Breast epithelium (tissue), 4 donors: Measurements from ENCODE around the gene CA9. TPM values are rescaled to one million over a fixed set of nuclear protein-coding genes. Genes with fewer than 3 reads are reported as not detected.

ENCODE experiments used
- DNase-seq, 2 donors: peaks; one replicate each; pipeline ENCODE4 v3.0.0-alpha.2; 2019; ENCODE audit warnings: low spot score in 2 of 2
- H3K27ac ChIP-seq, 2 donors: fragments of 200-600 bp; sonication (generic) in 1 of 2; one replicate each; pipeline ENCODE4 v1.5.1; 2016 to 2019; ENCODE audit warnings: mild to moderate bottlenecking in 1 of 2
- H3K27me3 ChIP-seq, 2 donors: fragments of 200-600 bp; sonication (generic) in 1 of 2; one replicate each; pipeline versions ENCODE4 v1.5.1 to v1.6.0; 2017 to 2019; ENCODE audit warnings: control low read depth in 1 of 2, mild to moderate bottlenecking in 1 of 2
- H3K36me3 ChIP-seq: fragments of 200-600 bp; one replicate; pipeline ENCODE4 v1.5.1; 2019
- H3K4me1 ChIP-seq, 2 donors: fragments of 200-600 bp; sonication (generic); one replicate each; pipeline ENCODE4 v1.5.1; 2016 to 2019; ENCODE audit warnings: control low read depth in 1 of 2
- H3K4me3 ChIP-seq, 3 donors: fragments of 200-600 bp; sonication (generic); 1 replicate in 2 of 3; 2 replicates in 1 of 3; pipeline ENCODE4 v1.5.1; 2016 to 2019; ENCODE audit warnings: mild to moderate bottlenecking in 3 of 3, moderate library complexity in 2 of 3
- H3K9me3 ChIP-seq, 2 donors: fragments of 200-600 bp; sonication (generic) in 1 of 2; one replicate each; pipeline ENCODE4 v1.5.1; 2016 to 2019; ENCODE audit warnings: control low read depth in 1 of 2
- CTCF ChIP-seq, 3 donors: fragments of 450-650 bp; IDR thresholded peaks; one replicate each; pipeline ENCODE4 v1.5.1; 2016 to 2017; ENCODE audit warnings: antibody characterized with exemption in 3 of 3, mild to moderate bottlenecking in 3 of 3, moderate library complexity in 3 of 3
- POLR2A ChIP-seq: fragments of 450-650 bp; IDR thresholded peaks from one replicate; pipeline ENCODE4 v1.6.1; 2016; ENCODE audit warnings: antibody characterized with exemption, mild to moderate bottlenecking, moderate library complexity
- POLR2AphosphoS5 ChIP-seq, 3 donors: sonication (generic); formaldehyde crosslinking; IDR thresholded peaks; one replicate each; pipeline ENCODE4 v1.6.1; 2017; ENCODE audit warnings: antibody characterized with exemption in 3 of 3
- intact Hi-C: fragments of 100-400 bp; cut with DNase I; formaldehyde crosslinking; loops from one replicate; pipeline ENCODE4 v1.15.1; 2023; ENCODE audit warnings: low total_unique reads
- total RNA-seq, 3 donors: library from RNA; depleted of rRNA; stranded (reverse); fragments of >200 nt; gene quantifications; one replicate each; pipeline ENCODE4 v1.1.0, GENCODE V29; 2016

The CA9 gene
- total RNA-seq, 3 donors from 2014 or later = 0.16 to 5.0 TPM; not detected in 1

GRCh38 chr9:35696520-35697215, 22.9 kb downstream of the CA9 start:
- Histone ChIP-seq H3K4me3 (no peak overlapping the region), H3K9me3 (no peaks in the 10 kb centered on the region), H3K27ac (peak overlapping the region; percentile 36 to 66), H3K36me3 (peaks cover 17% of the 10 kb centered on the region), H3K27me3 (no peaks in the 10 kb centered on the region), H3K4me1 (no peaks in the 10 kb centered on the region)
- DNase-seq = peak in 1 of 2 donors; percentile 54
- intact Hi-C loops = loop anchor here (1.0 kb wide), 1 partner anchor 33 kb away; no protein-coding TSS in a partner anchor
- TF ChIP-seq POLR2AphosphoS5 (IDR thresholded peaks at IDR 0.05) = peak in 1 of 3 donors; percentile 24
- peak; percentile 51 to 74 (median 71) for TF ChIP-seq CTCF (IDR thresholded peaks at IDR 0.05)
- TF ChIP-seq POLR2A = no peak

- Histone ChIP-seq H3K27me3 (no peaks in the 10 kb centered on the region), H3K27ac (peak overlapping the region; percentile 20 to 66), H3K4me1 (no peaks in the 10 kb centered on the region), H3K4me3 (no peak overlapping the region), H3K36me3 (peaks cover 17% of the 10 kb centered on the region), H3K9me3 (no peaks in the 10 kb centered on the region)
- intact Hi-C loops = no loop called here
- DNase-seq = no peak
- no peak for TF ChIP-seq POLR2AphosphoS5 (IDR thresholded peaks at IDR 0.05)
Measured at GRCh38 chr9:35697486-35697885, 23.8 kb downstream of the CA9 start.

GRCh38 chr9:35698231-35698630, 24.5 kb downstream of the CA9 start:
- no peaks in the 10 kb centered on the region for H3K4me1 ChIP-seq
- TF ChIP-seq POLR2AphosphoS5 (IDR thresholded peaks at IDR 0.05) = no peak
- TF ChIP-seq CTCF (IDR thresholded peaks at IDR 0.05) = no peak
- TF ChIP-seq POLR2A = no peak
- H3K4me3 ChIP-seq = no peak overlapping the region
- H3K36me3 ChIP-seq = peaks cover 17% of the 10 kb centered on the region
- H3K27me3 ChIP-seq = no peaks in the 10 kb centered on the region
- H3K9me3 ChIP-seq = no peaks in the 10 kb centered on the region
- peak overlapping the region; percentile 8 to 66 for H3K27ac ChIP-seq
- intact Hi-C loops = no loop called here
- no peak for DNase-seq

- Histone ChIP-seq H3K27ac (no peak overlapping the region), H3K36me3 (peaks cover 27% of the 10 kb centered on the region), H3K4me3 (no peak overlapping the region), H3K9me3 (no peaks in the 10 kb centered on the region), H3K27me3 (no peaks in the 10 kb centered on the region), H3K4me1 (no peaks in the 10 kb centered on the region)
- DNase-seq = no peak
- no peak for TF ChIP-seq CTCF (IDR thresholded peaks at IDR 0.05)
- no peak for TF ChIP-seq POLR2AphosphoS5 (IDR thresholded peaks at IDR 0.05)
- no peak for TF ChIP-seq POLR2A
- intact Hi-C loops = no loop called here
Measured at GRCh38 chr9:35700031-35700430, 26.3 kb downstream of the CA9 start.

- intact Hi-C loops = no loop called here
- H3K27ac ChIP-seq = no peak overlapping the region
- TF ChIP-seq CTCF (IDR thresholded peaks at IDR 0.05) (no peak), POLR2AphosphoS5 (IDR thresholded peaks at IDR 0.05) (no peak), POLR2A (no peak)
- no peaks in the 10 kb centered on the region for H3K27me3 ChIP-seq
- no peaks in the 10 kb centered on the region for H3K9me3 ChIP-seq
- no peaks in the 10 kb centered on the region for H3K4me1 ChIP-seq
- DNase-seq = no peak
- H3K36me3 ChIP-seq = peaks cover 33% of the 10 kb centered on the region
- no peak overlapping the region for H3K4me3 ChIP-seq
Measured at GRCh38 chr9:35700942-35701341, 27.2 kb downstream of the CA9 start.
